AG08395 (cell line): Measurements from ENCODE around the gene DEDD.

Experiments
- DNase-seq: peaks from one replicate; pipeline ENCODE4 v3.0.0; 2012; ENCODE audit warnings: mixed read lengths, low spot score

Gene DEDD

DNA sequence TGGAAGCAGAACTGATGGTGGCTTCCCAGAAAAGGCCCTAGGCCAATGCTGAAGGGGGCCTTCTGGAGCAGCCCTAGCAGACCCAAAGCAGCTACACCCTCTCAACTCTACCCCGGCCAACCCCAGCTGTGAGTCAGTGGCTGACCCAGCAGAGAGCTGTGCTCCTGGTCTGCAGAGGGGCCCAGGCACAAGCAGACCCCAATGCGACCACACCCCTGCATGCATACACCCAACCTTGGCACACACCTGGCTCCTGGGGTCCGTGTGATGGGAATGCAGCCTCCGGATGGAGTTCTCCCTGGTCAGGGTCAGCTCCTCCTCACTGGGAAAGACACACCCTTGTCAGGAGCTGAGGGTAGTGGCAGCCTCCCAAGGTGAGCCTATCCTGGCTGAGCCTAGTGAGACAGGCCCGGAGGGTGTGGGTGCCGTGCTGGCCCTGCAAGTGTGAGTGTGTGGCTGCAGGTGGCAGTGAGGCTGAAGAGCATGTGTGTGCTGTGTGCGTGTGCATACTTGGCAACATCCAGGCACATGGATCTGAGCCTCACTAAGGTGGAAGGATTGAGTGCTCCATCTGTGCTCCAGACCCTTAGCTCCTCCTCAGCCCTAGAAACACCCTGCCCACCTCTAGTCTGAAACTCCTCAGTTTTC lies 58.9 kb downstream of the DEDD start:
- DNase-seq = no peak

DNA sequence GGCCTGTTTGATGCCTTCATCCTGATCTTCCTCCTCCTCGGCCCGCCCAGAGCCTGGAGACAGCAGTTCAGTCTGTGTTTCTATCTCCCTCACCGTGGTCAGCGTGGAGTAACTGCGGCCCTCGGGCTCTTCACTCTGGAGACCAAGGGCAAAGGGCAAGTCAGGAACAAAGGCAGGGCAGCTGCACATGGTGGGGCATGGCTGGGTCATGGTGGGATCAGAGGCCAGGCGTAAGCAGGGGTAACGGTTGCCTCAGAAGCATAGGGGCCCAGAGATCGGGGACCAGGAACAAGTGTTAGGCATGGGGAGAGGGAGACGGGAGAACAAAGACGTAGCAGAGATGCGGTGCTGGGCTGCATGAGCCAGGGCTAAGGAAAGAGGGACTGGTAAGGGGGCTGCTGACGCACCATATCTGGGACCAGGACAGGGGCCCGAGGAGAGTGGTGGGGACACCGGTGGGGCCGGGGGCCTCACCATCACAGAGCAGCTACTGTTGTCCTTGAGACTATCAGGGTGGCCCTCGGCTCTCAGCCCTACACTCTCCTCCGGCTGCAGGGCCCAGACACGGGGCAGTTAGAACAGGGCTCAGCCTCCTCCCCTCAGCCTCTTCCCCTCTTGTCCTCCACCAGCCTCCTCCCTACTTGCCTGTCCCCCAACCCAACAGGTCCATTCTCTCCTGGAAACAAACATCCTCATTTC lies 59.6 kb downstream of the DEDD start:
- no peak for DNase-seq

DNA sequence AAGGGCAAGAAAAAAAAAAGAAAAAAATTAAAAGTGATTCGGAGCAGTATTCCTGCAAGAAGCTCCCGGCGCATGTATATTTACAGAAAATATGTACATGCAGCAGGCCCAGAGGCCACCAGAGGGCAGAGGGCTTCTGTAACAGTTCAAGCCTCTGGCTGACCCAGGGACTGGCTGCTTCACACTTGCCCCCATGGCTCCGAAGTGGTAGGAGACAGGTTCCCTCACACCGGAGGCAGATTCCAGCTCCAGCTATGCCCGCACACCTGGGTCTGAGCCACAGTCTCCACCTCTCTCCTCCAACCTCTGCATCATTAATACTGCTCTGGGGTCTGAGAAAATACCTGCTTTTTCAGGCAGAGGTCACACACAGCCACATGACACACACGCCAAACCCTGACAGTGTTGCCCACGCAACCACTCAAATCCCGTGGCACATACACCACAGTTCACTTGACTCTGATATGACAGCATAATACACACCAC lies 60.5 kb downstream of the DEDD start:
- DNase-seq = peak; percentile 79
